Hepatocyte (in vitro differentiated cells): ENCODE data around the gene MXD3. TPM values are rescaled to one million over a fixed set of nuclear protein-coding genes. Genes with fewer than 3 reads are reported as not detected.

ENCODE experiments used
- DNase-seq: peaks from one replicate; pipeline ENCODE4 v3.0.0-alpha.2; 2016; ENCODE audit warnings: low spot score
- H2AFZ ChIP-seq: fragments of 200-600 bp; sonication (generic); 2 replicates; pipeline ENCODE4 v1.6.0; 2016; ENCODE audit warnings: antibody characterized with exemption, mild to moderate bottlenecking
- H3K27ac ChIP-seq: fragments of 200-600 bp; sonication (generic); 2 replicates; pipeline ENCODE4 v1.5.1; 2016; ENCODE audit warnings: mild to moderate bottlenecking
- H3K27me3 ChIP-seq: fragments of 200-600 bp; sonication (generic); 2 replicates; pipeline ENCODE4 v1.6.1; 2016
- H3K36me3 ChIP-seq: fragments of 200-600 bp; sonication (generic); replicated peaks from 2 replicates; pipeline ENCODE4 v1.5.1; 2016; ENCODE audit warnings: low read depth; ENCODE audit not compliant: insufficient read depth
- H3K4me1 ChIP-seq: fragments of 200-600 bp; sonication (generic); 2 replicates; pipeline ENCODE4 v1.5.1; 2016; ENCODE audit warnings: mild to moderate bottlenecking, moderate library complexity; ENCODE audit not compliant: insufficient read depth
- H3K4me2 ChIP-seq: fragments of 200-600 bp; sonication (generic); 2 replicates; pipeline ENCODE4 v1.6.0; 2016
- H3K4me3 ChIP-seq: fragments of 200-600 bp; sonication (generic); 2 replicates; pipeline ENCODE4 v1.5.1; 2016; ENCODE audit warnings: mild to moderate bottlenecking
- H3K79me2 ChIP-seq: fragments of 200-600 bp; sonication (generic); 2 replicates; pipeline ENCODE4 v1.6.0; 2017; ENCODE audit warnings: mild to moderate bottlenecking
- H3K9me2 ChIP-seq: fragments of 200-600 bp; sonication (generic); replicated peaks from 2 replicates; pipeline ENCODE4 v1.6.0; 2017; ENCODE audit warnings: mild to moderate bottlenecking; ENCODE audit not compliant: insufficient read depth
- H3K9me3 ChIP-seq: fragments of 200-600 bp; sonication (generic); 2 replicates; pipeline ENCODE4 v1.5.1; 2016; ENCODE audit warnings: low read depth, mild to moderate bottlenecking
- H4K20me1 ChIP-seq: fragments of 200-600 bp; sonication (generic); 2 replicates; pipeline ENCODE4 v1.6.0; 2016; ENCODE audit warnings: mild to moderate bottlenecking; ENCODE audit not compliant: insufficient read depth, poor library complexity, severe bottlenecking
- CTCF ChIP-seq: fragments of 200-600 bp; sonication (generic); IDR thresholded peaks from 2 replicates; pipeline ENCODE4 v1.5.1; 2016; ENCODE audit warnings: antibody characterized with exemption, mild to moderate bottlenecking; ENCODE audit not compliant: poor library complexity
- EZH2 ChIP-seq: fragments of 200-600 bp; sonication (generic); IDR thresholded peaks from 2 replicates; pipeline ENCODE4 v1.6.1; 2016; ENCODE audit warnings: antibody characterized with exemption, mild to moderate bottlenecking, borderline replicate concordance
- EZH2phosphoT487 ChIP-seq: fragments of 200-600 bp; sonication (generic); IDR thresholded peaks from one replicate; pipeline ENCODE4 v1.6.1; 2018; ENCODE audit warnings: antibody characterized with exemption, mild to moderate bottlenecking, low read depth, moderate library complexity; ENCODE audit not compliant: unreplicated experiment, severe bottlenecking
- WGBS: methylation state at CpG from one replicate; pipeline ENCODE4 v1.1.6; 2016; ENCODE audit warnings: low lambda C conversion rate; ENCODE audit errors: missing lambda C conversion rate; 5-methylcytosine and 5-hydroxymethylcytosine counted together
- polyA plus RNA-seq: library from polyadenylated mRNA; unstranded; fragments of >200 nt; fragmentation: Nextera tagmentation; extraction: Ambion mirVana; gene quantifications from 2 replicates; pipeline ENCODE4 v1.2.1, GENCODE V29; 2016
- total RNA-seq: library from RNA; depleted of rRNA; stranded (reverse); fragments of >200 nt; gene quantifications from 2 replicates; pipeline ENCODE4 v1.2.3, GENCODE V29; 2014

Gene MXD3
- total and polyA plus RNA-seq, 2 experiments from 2014 or later: 11.9 to 22.3 TPM

- no peak for DNase-seq
- Histone ChIP-seq H3K4me2 (no peak overlapping the region), H3K9me3 (no peaks in the 10 kb centered on the region), H4K20me1 (peaks cover 3% of the 10 kb centered on the region), H3K9me2 (no peaks in the 10 kb centered on the region), H3K79me2 (peaks cover 2% of the 10 kb centered on the region), H3K36me3 (no peaks in the 10 kb centered on the region), H2AFZ (no peak overlapping the region), H3K4me1 (no peaks in the 10 kb centered on the region), H3K27ac (no peak overlapping the region), H3K4me3 (no peak overlapping the region), H3K27me3 (no peaks in the 10 kb centered on the region)
- WGBS: 93% methylated on average over 15 of the region's 15 CpGs
- TF ChIP-seq EZH2phosphoT487 (no peak), CTCF (no peak), EZH2 (no peak)
Measured at GRCh38 chr5:177334155-177334551, 22.5 kb upstream of the MXD3 start.

GRCh38 chr5:177333420-177334154 lies 21.9 kb upstream of the MXD3 start:
- no peak for DNase-seq
- H3K27me3 ChIP-seq: no peaks in the 10 kb centered on the region
- no peaks in the 10 kb centered on the region for H4K20me1 ChIP-seq
- 94% methylated on average over 16 of the region's 16 CpGs for WGBS
- H3K79me2 ChIP-seq: no peaks in the 10 kb centered on the region
- H2AFZ ChIP-seq: no peak overlapping the region
- no peaks in the 10 kb centered on the region for H3K9me3 ChIP-seq
- H3K36me3 ChIP-seq: no peaks in the 10 kb centered on the region
- TF ChIP-seq EZH2phosphoT487 (no peak), CTCF (no peak), EZH2 (no peak)
- H3K9me2 ChIP-seq: no peaks in the 10 kb centered on the region
- no peak overlapping the region for H3K4me2 ChIP-seq
- no peak overlapping the region for H3K4me3 ChIP-seq
- no peak overlapping the region for H3K27ac ChIP-seq
- H3K4me1 ChIP-seq: no peaks in the 10 kb centered on the region

GRCh38 chr5:177332896-177333260 lies 21.2 kb upstream of the MXD3 start:
- Histone ChIP-seq H3K79me2 (no peaks in the 10 kb centered on the region), H3K36me3 (no peaks in the 10 kb centered on the region), H3K27me3 (no peaks in the 10 kb centered on the region), H3K4me3 (no peak overlapping the region), H4K20me1 (no peaks in the 10 kb centered on the region), H3K4me1 (no peaks in the 10 kb centered on the region), H3K9me2 (no peaks in the 10 kb centered on the region), H3K27ac (no peak overlapping the region), H3K9me3 (no peaks in the 10 kb centered on the region), H2AFZ (no peak overlapping the region), H3K4me2 (no peak overlapping the region)
- no peak for TF ChIP-seq EZH2
- no peak for TF ChIP-seq CTCF
- TF ChIP-seq EZH2phosphoT487: no peak
- 95% methylated on average over 13 of the region's 13 CpGs for WGBS
- DNase-seq: no peak
